Central memory CD8-positive, alpha-beta T cell (primary cell): ENCODE measurements around the gene HSPA6.
A peak's percentile ranks its signal among the peaks of the same experiment; 100 is the strongest.
"Not testable (repeated sequence)": the region's sequence is repeated elsewhere in the genome, so short reads cannot be mapped to it uniquely, and the experiment has no call there.

Source experiments
- ATAC-seq: fragments of 150-1000 bp; cut with Tn5 transposase; replicated peaks from 2 replicates; pipeline ENCODE4 v1.10.0; 2022; ENCODE audit warnings: mild to moderate bottlenecking, moderate FRiP score, moderate number of reproducible peaks; ENCODE audit not compliant: poor library complexity, severe bottlenecking; ENCODE audit errors: extremely low read depth
- DNase-seq, 2 donors: peaks; one replicate each; pipeline ENCODE4 v3.0.0; 2021; ENCODE audit warnings: low spot score in 2 of 2
- H3K27ac Mint-ChIP-seq: one replicate; pipeline ENCODE4 v1.8.0; 2022; ENCODE audit warnings: low read depth, mild to moderate bottlenecking, moderate library complexity, mixed read lengths
- H3K27me3 Mint-ChIP-seq: one replicate; pipeline ENCODE4 v1.8.0; 2022; ENCODE audit warnings: mixed read lengths
- H3K36me3 Mint-ChIP-seq: one replicate; pipeline ENCODE4 v1.8.0; 2022; ENCODE audit warnings: mild to moderate bottlenecking, moderate library complexity, mixed read lengths; ENCODE audit not compliant: insufficient read depth
- H3K4me1 Mint-ChIP-seq: one replicate; pipeline ENCODE4 v1.8.0; 2022; ENCODE audit warnings: mixed read lengths
- H3K4me3 Mint-ChIP-seq: one replicate; pipeline ENCODE4 v1.8.0; 2022; ENCODE audit warnings: mild to moderate bottlenecking, moderate library complexity, mixed read lengths
- H3K9me3 Mint-ChIP-seq: one replicate; pipeline ENCODE4 v1.8.0; 2022; ENCODE audit warnings: mixed read lengths

Gene HSPA6

GRCh38 chr1:161547995-161548741 lies 23.8 kb downstream of the HSPA6 start:
- peaks cover 52% of the 10 kb centered on the region for H3K4me1 Mint-ChIP-seq
- not testable (repeated sequence) for H3K9me3 Mint-ChIP-seq, ATAC-seq, H3K36me3 Mint-ChIP-seq, H3K4me3 Mint-ChIP-seq, H3K27me3 Mint-ChIP-seq, DNase-seq, H3K27ac Mint-ChIP-seq

DNA sequence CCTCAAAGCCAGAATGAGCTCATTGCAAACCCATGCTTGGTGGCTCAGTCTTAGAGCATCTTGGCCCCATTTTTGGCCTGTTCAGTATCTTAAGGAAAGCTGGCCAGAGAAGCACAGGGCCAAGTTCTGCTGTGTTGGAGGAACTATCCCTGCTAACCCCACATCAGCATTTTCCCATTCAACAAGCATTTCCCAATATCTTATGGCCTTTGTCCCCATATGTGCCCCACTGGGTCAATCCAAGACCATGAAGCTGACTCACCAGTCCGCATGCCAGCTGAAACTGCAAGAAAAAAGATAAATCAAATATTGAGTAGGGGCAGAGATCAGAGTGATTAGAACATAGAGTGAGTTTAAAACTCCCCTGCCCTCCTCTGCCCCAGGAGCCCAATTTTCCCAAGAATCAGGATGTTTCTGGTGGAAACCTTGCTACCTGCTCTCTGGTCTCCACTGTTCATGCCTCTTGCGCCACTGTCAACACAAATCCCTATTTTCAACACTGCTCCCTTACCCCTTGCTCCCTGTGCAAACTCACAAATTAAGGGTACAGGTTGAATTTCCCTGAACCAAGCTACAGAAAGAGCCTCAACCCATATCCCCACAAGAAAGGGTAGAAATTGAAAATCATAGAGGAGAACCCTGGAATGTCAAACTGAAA lies 24.5 kb downstream of the HSPA6 start:
- DNase-seq, H3K27me3 Mint-ChIP-seq, H3K36me3 Mint-ChIP-seq, H3K4me3 Mint-ChIP-seq, ATAC-seq, H3K9me3 Mint-ChIP-seq: not testable (repeated sequence)
- Mint-ChIP-seq H3K4me1 (peaks cover 45% of the 10 kb centered on the region), H3K27ac (peak overlapping the region; percentile 49)

DNA sequence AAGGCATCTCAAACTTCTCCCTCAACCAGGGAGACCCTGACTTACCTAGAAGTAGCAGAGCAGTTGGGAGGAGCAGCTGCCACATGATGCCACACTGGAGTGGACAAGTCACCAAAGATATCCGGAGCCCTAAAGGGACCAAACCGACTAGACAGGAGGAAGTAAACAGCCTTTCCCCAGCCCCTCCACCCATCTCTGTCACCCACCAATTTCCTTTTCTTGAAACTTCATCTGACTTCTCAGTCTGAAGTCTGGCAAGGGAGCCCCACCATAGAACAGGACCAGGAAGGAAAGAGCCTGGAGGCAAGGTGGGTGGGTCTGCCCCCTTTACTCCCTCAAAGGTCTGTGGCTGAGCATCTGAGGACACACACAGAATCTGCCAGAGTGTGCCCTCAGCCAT lies 25.3 kb downstream of the HSPA6 start, which contains the start of gene FCGR3A:
Gene FCGR3A, minus strand, starts transcription at position 167 of the 400 bp plus-strand sequence. Its CDS starts 82 bp downstream, at position 85.
- no peak for DNase-seq
- Mint-ChIP-seq H3K27me3 (no peaks in the 10 kb centered on the region), H3K4me1 (peaks cover 48% of the 10 kb centered on the region), H3K4me3 (peak within 1 kb of the TSS; percentile 36), H3K9me3 (no peaks in the 10 kb centered on the region), H3K36me3 (peaks cover 3% of the 10 kb centered on the region), H3K27ac (peak within 1 kb of the TSS; percentile 49)
- ATAC-seq: no peak

GRCh38 chr1:161550942-161551341 lies 26.6 kb downstream of the HSPA6 start:
- H3K27ac Mint-ChIP-seq: peak overlapping the region; percentile 10
- H3K4me3 Mint-ChIP-seq: peak overlapping the region; percentile 9
- peaks cover 52% of the 10 kb centered on the region for H3K4me1 Mint-ChIP-seq
- not testable (repeated sequence) for DNase-seq, H3K27me3 Mint-ChIP-seq, H3K9me3 Mint-ChIP-seq, H3K36me3 Mint-ChIP-seq, ATAC-seq

- H3K9me3 Mint-ChIP-seq, H3K4me3 Mint-ChIP-seq, H3K36me3 Mint-ChIP-seq, H3K27me3 Mint-ChIP-seq, ATAC-seq, DNase-seq, H3K27ac Mint-ChIP-seq: not testable (repeated sequence)
- H3K4me1 Mint-ChIP-seq: peaks cover 39% of the 10 kb centered on the region
Measured at GRCh38 chr1:161553631-161554030, 29.3 kb downstream of the HSPA6 start.

DNA sequence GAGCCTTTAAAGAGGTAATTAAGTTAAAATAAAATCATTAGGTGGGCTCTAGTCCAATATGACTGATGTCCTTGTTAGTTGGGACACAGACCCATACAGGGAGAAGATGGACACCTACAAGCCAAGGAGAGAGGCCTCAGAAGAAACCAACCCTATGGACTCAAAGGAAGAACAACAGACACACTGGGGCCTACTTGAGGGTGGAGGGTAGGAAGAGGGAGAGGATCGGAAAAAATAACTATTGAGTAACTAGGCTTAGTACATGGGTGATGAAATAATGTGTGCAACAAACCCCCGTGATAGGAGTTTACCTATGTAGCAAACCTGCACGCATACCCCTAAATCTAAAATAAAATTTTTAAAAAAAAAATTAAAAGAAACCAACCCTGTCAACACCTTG lies 30.0 kb downstream of the HSPA6 start:
- not testable (repeated sequence) for H3K9me3 Mint-ChIP-seq, ATAC-seq, DNase-seq, H3K27me3 Mint-ChIP-seq, H3K36me3 Mint-ChIP-seq, H3K4me3 Mint-ChIP-seq
- Mint-ChIP-seq H3K27ac (peak overlapping the region; percentile 14), H3K4me1 (peaks cover 36% of the 10 kb centered on the region)

- H3K27ac Mint-ChIP-seq: peak overlapping the region; percentile 53
- not testable (repeated sequence) for ATAC-seq, H3K9me3 Mint-ChIP-seq, H3K36me3 Mint-ChIP-seq, DNase-seq, H3K27me3 Mint-ChIP-seq
- H3K4me3 Mint-ChIP-seq: peak overlapping the region; percentile 54
- H3K4me1 Mint-ChIP-seq: peaks cover 31% of the 10 kb centered on the region
Measured at GRCh38 chr1:161554815-161555417, 30.6 kb downstream of the HSPA6 start.

DNA sequence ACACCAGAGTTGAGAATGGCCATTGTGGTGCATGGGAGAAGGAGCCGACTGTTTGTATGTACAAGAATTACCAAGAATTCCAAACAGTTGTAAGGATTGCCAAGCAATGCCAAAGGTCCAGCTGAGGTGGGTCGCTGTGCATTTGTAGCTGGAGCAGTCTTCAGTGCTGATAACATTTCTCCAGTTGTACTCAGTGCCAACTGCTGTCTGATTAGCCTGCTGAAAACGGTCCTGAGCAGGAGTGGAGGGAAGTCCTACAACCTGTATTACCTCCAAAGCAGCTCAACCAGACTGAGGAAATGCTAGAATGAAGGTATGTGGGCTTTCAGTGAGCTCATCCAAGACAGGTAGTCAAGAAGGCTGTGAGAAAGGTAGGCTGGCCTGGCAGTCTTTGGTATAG lies 31.8 kb downstream of the HSPA6 start:
- H3K4me1 Mint-ChIP-seq: peaks cover 26% of the 10 kb centered on the region
- not testable (repeated sequence) for H3K36me3 Mint-ChIP-seq, H3K9me3 Mint-ChIP-seq, DNase-seq, H3K4me3 Mint-ChIP-seq, ATAC-seq, H3K27ac Mint-ChIP-seq, H3K27me3 Mint-ChIP-seq

- H3K36me3 Mint-ChIP-seq, DNase-seq, H3K27me3 Mint-ChIP-seq, ATAC-seq, H3K27ac Mint-ChIP-seq, H3K4me3 Mint-ChIP-seq, H3K9me3 Mint-ChIP-seq: not testable (repeated sequence)
- H3K4me1 Mint-ChIP-seq: peaks cover 27% of the 10 kb centered on the region
Measured at GRCh38 chr1:161556990-161557389, 32.6 kb downstream of the HSPA6 start.

- H3K9me3 Mint-ChIP-seq, H3K36me3 Mint-ChIP-seq, DNase-seq, ATAC-seq, H3K4me3 Mint-ChIP-seq, H3K27ac Mint-ChIP-seq, H3K27me3 Mint-ChIP-seq: not testable (repeated sequence)
- peaks cover 27% of the 10 kb centered on the region for H3K4me1 Mint-ChIP-seq
Measured at GRCh38 chr1:161557506-161558450, 33.4 kb downstream of the HSPA6 start.

DNA sequence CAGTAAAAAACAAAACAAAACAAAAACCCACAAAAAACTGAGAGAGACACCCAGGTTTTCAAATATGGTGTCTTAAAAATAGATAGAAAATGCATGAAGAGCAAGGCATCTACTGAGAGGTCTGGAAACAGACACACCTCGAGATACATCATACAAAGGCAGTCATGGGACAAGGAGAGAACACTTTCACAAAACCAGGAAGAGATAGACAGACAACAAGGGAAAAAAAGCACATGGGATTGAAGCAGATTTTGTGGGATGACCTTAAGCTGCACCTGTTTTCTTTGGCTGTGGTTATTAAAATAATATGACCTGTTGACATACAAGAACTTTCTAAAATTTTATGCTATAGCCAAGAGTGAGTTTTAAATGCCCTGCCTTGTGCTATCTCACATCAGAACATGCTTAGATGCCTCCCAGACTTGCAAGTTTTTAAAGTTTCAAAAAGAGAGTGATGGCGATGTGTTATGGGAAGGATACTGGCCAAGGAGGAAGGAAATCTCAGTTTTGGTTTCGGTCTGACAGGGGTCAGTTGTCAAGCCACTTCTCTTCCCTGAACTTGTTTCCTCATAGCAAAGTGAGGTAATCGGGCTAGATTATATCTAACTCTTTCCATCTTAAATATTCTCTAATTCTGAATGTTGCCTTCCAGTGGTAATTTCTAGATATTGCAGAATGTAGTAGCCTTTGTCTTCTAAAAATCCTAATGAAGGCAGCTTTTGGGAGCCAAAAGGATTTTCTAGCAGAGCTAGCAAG lies 36.8 kb downstream of the HSPA6 start:
- peak overlapping the region; percentile 48 for H3K27ac Mint-ChIP-seq

More for the DNA sequence above, 36.8 kb downstream of the HSPA6 start:
- H3K4me1 Mint-ChIP-seq: peaks cover 12% of the 10 kb centered on the region
- H3K4me3 Mint-ChIP-seq: peak overlapping the region; percentile 27
- peak; percentile 43 for ATAC-seq
- H3K27me3 Mint-ChIP-seq, H3K36me3 Mint-ChIP-seq, H3K9me3 Mint-ChIP-seq, DNase-seq: not testable (repeated sequence)
